SH-SY5Y (cell line): Measurements from ENCODE around the gene SCG5.
"Not testable (repeated sequence)": the region's sequence is repeated elsewhere in the genome, so short reads cannot be mapped to it uniquely, and the experiment has no call there.

Experiments
- GATA2 ChIP-seq: IDR thresholded peaks from 2 replicates; pipeline ENCODE4 v1.6.1; 2011; ENCODE audit warnings: mild to moderate bottlenecking, low read depth, low read length
- GATA3 ChIP-seq: IDR thresholded peaks from 2 replicates; pipeline ENCODE4 v1.6.1; 2011; ENCODE audit warnings: low read depth, mild to moderate bottlenecking, low read length, moderate library complexity

DNA sequence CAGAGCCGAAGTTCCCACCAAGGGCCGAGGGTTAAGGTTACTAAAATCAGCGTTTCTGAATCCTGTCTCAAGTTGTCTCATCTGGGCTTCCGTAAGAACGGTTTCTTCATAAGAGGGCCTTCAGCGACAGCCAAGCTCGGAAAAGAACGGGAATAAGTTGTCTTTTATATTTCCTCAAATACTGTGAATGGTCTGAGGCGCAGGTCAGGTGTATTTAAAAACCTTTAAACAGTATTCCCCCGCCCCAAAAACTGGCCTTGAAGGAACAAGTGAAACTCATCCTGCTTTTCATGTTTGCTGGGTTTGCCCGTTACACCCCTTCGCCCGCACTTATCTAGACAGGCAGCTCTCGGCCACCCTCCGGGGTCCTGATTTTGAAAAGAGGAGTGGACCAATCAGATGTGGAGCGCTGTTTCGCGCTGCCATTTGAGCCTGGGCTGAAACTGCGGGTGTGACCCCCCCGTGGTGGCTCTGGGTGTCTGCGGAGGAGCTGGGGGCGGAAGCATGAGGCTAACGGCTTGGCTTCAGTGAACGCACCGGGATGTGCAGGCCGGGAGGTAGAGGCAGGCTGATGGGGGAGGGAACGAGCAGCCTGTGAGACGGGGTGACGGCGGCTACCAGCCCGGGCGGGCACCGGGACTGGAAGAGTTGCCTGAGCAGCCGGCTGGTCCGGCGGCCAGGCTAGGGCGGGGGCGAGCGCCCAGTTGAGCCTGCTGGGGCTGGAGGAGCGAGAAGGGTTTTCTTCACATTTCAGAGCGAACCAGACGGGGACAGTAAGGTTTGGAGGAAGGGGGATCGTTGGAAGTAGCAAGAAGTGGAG is 26.2 kb upstream of the SCG5 start, which contains the start of gene ARHGAP11A:
- not testable (repeated sequence) for TF ChIP-seq GATA2, GATA3
